Right lobe of liver (tissue), 6 donors: ENCODE measurements around the gene ADGRD1. TPM values are rescaled to one million over a fixed set of nuclear protein-coding genes. Genes with fewer than 3 reads are reported as not detected.

Experiments used
- ATAC-seq, 4 donors: fragments of 200-7000 bp; cut with Tn5 transposase; one replicate each; pipeline ENCODE4 v1.9.1; 2020; ENCODE audit warnings: mild to moderate bottlenecking in 4 of 4, moderate library complexity in 4 of 4
- DNase-seq, 3 donors: peaks; one replicate each; pipeline ENCODE4 v3.0.0-alpha.2; 2020
- H3K27ac ChIP-seq, 3 donors: fragments of 200-600 bp; one replicate each; pipeline ENCODE4 v1.8.0; 2022
- H3K27me3 ChIP-seq, 2 donors: fragments of 200-600 bp; one replicate each; pipeline ENCODE4 v1.8.0; 2022
- H3K36me3 ChIP-seq, 4 donors: fragments of 200-600 bp; sonication (generic) in 1 of 4; one replicate each; pipeline versions ENCODE4 v1.5.1 to v1.8.0; 2017 to 2022; ENCODE audit warnings: control low read depth in 1 of 4
- H3K4me1 ChIP-seq, 4 donors: fragments of 200-600 bp; sonication (generic) in 1 of 4; one replicate each; pipeline versions ENCODE4 v1.5.1 to v1.8.0; 2017 to 2022; ENCODE audit warnings: control low read depth in 1 of 4
- H3K4me3 ChIP-seq, 3 donors: fragments of 200-600 bp; one replicate each; pipeline ENCODE4 v1.8.0; 2022
- H3K9me3 ChIP-seq, 4 donors: fragments of 200-600 bp; sonication (generic) in 1 of 4; one replicate each; pipeline versions ENCODE4 v1.5.1 to v1.8.0; 2017 to 2022; ENCODE audit warnings: control low read depth in 1 of 4
- POLR2A ChIP-seq: fragments of 450-650 bp; IDR thresholded peaks from one replicate; pipeline ENCODE4 v1.6.1; 2017; ENCODE audit warnings: antibody characterized with exemption, mild to moderate bottlenecking
- WGBS: methylation state at CpG from one replicate; pipeline ENCODE4 v1.1.6; 2018; ENCODE audit warnings: low coverage, low lambda C conversion rate; ENCODE audit not compliant: insufficient coverage; ENCODE audit errors: missing lambda C conversion rate; 5-methylcytosine and 5-hydroxymethylcytosine counted together
- intact Hi-C, 2 donors: fragments of 100-400 bp; cut with DNase I; formaldehyde crosslinking; loops; one replicate each; pipeline versions ENCODE4 v1.11.2 to v1.14.1; 2022
- total RNA-seq, 6 experiments: library from RNA; depleted of rRNA in 2 of 6; stranded (reverse); fragments of >200 nt in 2 of 6; fragmentation: NEBNext Ultra II Directional in 3 of 6; extraction: Animal tissue kit (Norgen Biotek cat#: 25700) in 3 of 6; gene quantifications; one replicate each; pipeline versions ENCODE4 v1.1.0 to v1.2.4, GENCODE V29; 2016 to 2023
- TF ChIP-seq, protein P1 (sequence below), 4 donors: fragments of 200-600 bp in 3 of 4; fragments of 450-650 bp in 1 of 4; IDR thresholded peaks; one replicate each; pipeline versions ENCODE4 v1.5.1 to v1.8.0; 2016 to 2022; ENCODE audit warnings: antibody characterized with exemption in 4 of 4, mild to moderate bottlenecking in 2 of 4
- donor health status: DM: no; HTN: yes; CAD: no.
- donor health status: DM: no; HTN: no; CAD: no.
- donor health status: DM: no; HTN: no; CAD: no.
- donor health status: DM: no; HTN: yes; CAD: no.
- donor health status: DM: no; HTN: yes; CAD: no.

Gene ADGRD1
- total RNA-seq, 6 experiments from 2014 or later = 4.7 to 17.0 (median 10.9) TPM

DNA sequence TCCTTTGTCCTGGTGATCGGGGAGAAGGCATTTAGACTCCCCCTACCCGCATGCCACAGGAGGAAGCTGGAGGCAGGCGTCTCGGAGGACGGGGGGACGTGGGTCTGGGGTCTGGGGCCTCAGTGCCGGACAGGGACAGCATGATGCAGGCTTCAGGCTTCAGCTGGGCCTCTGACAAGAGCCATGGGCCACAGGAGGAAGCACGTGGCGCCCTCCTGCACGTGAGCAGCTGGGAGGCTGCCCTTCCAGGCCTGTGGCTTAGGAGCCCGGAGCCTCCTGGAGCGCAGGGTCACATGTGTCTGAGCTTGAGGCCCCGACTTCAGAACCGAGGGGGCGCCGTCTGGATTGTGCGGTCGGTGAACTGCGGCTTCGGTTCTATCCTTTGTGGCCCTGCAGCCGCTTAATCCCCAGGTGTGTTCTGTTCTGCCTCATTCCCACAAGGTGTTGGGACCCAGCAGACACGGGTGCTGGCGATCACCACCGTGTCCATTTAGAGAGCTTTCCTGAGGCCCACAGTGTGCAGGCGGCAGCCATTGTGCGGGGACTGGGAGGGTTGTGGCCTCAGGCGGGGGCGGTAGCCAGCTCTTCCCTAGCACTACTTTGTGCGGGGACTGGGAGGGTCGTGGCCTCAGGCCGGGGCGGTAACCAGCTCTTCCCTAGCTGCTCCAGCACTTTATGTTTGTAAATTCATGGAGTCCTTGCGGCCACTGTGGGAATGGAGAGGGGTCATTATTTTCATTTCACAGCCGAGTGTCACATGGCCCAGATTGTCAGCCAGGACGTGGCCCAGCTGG lies 150.2 kb downstream of the ADGRD1 start:
- no peak overlapping the region for H3K27ac ChIP-seq
- H3K9me3 ChIP-seq = no peaks in the 10 kb centered on the region
- H3K27me3 ChIP-seq = no peaks in the 10 kb centered on the region
- 82% methylated on average over 4 of the region's 35 CpGs for WGBS
- H3K36me3 ChIP-seq = no peaks in the 10 kb centered on the region
- H3K4me1 ChIP-seq = no peaks in the 10 kb centered on the region
- no peak overlapping the region for H3K4me3 ChIP-seq
- peak in 2 of 3 donors; percentile 28 to 51 for DNase-seq
- TF ChIP-seq POLR2A = no peak
- TF ChIP-seq, protein P1, sequence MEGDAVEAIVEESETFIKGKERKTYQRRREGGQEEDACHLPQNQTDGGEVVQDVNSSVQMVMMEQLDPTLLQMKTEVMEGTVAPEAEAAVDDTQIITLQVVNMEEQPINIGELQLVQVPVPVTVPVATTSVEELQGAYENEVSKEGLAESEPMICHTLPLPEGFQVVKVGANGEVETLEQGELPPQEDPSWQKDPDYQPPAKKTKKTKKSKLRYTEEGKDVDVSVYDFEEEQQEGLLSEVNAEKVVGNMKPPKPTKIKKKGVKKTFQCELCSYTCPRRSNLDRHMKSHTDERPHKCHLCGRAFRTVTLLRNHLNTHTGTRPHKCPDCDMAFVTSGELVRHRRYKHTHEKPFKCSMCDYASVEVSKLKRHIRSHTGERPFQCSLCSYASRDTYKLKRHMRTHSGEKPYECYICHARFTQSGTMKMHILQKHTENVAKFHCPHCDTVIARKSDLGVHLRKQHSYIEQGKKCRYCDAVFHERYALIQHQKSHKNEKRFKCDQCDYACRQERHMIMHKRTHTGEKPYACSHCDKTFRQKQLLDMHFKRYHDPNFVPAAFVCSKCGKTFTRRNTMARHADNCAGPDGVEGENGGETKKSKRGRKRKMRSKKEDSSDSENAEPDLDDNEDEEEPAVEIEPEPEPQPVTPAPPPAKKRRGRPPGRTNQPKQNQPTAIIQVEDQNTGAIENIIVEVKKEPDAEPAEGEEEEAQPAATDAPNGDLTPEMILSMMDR (IDR thresholded peaks at IDR 0.05) = no peak
- no peak for ATAC-seq
- intact Hi-C loops = no loop called here

DNA sequence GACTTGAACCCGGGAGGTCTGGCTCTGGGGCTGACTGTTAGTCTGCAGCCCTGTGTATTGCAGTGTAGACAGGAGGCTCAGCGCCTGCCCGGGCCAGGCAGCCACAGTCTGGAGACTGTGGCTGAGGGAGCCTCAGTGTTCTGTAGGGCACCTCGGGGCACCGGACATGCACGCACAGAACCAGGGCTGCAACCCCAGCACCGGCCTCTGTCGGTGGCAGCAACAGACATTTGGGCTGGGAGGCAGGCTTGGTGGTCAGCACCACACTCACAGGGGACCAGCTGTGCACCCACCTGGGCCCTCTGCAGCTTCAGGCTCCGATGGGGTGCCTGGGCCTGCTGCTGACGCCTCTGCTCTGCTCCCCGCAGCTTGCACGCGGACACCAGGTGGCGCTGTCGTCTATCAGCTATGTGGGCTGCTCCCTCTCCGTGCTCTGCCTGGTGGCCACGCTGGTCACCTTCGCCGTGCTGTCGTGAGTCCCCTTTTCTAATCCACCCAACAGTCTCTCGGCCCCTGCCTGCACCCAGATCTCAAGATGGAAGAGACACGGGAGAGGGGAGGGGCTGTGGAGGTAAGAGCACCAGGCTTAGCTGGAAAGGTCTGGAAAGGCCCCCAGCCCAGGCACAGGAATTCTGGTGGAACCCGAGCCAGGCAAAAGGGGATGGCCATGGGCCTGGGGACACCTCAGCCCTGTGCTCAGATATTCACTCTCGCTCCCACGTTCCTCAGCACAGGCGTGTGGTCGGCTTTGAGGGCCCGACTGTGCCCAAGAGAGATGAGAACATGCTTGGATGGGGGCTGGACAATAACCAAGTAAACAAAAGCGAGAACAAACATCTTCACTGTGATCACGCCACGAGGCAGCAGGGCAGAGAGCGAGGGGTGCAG lies 151.0 kb downstream of the ADGRD1 start:
- WGBS = 36% methylated on average over 17 of the region's 32 CpGs
- no peak for TF ChIP-seq POLR2A
- TF ChIP-seq, protein P1 (IDR thresholded peaks at IDR 0.05) = peak; percentile 71 to 88 (median 85)
- Histone ChIP-seq H3K27me3 (no peaks in the 10 kb centered on the region), H3K27ac (no peak overlapping the region), H3K4me3 (no peak overlapping the region), H3K36me3 (no peaks in the 10 kb centered on the region), H3K4me1 (no peaks in the 10 kb centered on the region), H3K9me3 (no peaks in the 10 kb centered on the region)
- intact Hi-C loops = no loop called here
- peak; percentile 84 to 96 (median 93) for ATAC-seq
- peak; percentile 81 to 86 (median 85) for DNase-seq

DNA sequence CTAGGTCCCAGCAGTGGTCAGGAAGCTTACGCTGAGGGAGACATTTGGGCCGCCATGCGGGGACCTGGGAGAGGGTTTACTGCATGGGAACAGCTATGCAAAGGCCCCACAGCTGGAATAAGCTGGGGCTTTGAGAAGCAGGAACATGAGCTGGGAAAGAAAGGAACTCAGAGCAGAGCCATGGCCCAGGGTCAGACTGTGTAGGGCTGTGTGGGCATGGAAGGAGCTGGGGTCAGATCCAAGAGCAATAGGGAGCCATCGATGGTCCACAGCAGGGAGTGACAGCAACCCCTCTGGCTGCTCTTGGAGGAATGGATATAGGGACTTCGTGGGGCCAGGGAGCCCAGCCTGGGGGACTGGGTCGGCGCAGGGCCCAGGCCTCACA lies 151.6 kb downstream of the ADGRD1 start:
- ATAC-seq = no peak
- TF ChIP-seq POLR2A = no peak
- TF ChIP-seq, protein P1 (IDR thresholded peaks at IDR 0.05) = no peak
- H3K36me3 ChIP-seq = no peaks in the 10 kb centered on the region
- no peaks in the 10 kb centered on the region for H3K4me1 ChIP-seq
- no peak overlapping the region for H3K27ac ChIP-seq
- DNase-seq = peak in 2 of 3 donors; percentile 28 to 36
- no peaks in the 10 kb centered on the region for H3K27me3 ChIP-seq
- no peaks in the 10 kb centered on the region for H3K9me3 ChIP-seq
- 96% methylated on average over 3 of the region's 7 CpGs for WGBS
- no peak overlapping the region for H3K4me3 ChIP-seq
- intact Hi-C loops = no loop called here

DNA sequence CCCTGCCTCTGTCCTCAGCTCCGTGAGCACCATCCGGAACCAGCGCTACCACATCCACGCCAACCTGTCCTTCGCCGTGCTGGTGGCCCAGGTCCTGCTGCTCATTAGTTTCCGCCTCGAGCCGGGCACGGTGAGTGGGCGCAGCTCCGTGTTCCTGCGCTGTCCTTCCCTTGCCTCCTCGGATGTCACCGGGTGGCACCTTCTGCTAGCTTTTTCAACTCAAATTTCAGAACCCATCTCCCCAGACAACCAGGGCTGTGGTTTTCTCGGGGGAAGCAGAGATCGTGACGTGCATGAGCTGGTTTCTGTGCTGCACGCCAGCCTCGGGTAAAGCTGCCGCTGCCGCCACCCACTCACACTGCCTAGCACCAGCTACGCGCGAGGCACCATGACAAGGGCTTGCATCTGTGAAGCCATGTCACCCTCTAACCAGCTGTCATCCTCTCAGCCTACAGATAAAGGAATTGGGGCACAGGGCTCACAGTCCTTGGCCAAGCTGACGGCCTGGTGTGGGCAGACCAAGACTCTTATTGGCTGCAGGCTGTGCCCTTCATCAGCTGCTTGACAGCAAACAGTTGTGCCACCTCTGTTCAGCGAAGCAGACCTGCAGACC lies 152.1 kb downstream of the ADGRD1 start:
- intact Hi-C loops = no loop called here
- Histone ChIP-seq H3K4me1 (no peaks in the 10 kb centered on the region), H3K9me3 (no peaks in the 10 kb centered on the region), H3K27me3 (no peaks in the 10 kb centered on the region), H3K4me3 (no peak overlapping the region), H3K27ac (no peak overlapping the region), H3K36me3 (no peaks in the 10 kb centered on the region)
- TF ChIP-seq, protein P1 (IDR thresholded peaks at IDR 0.05) = no peak
- TF ChIP-seq POLR2A = no peak
- ATAC-seq (no peak), DNase-seq (peak in 1 of 3 donors; percentile 40)
- WGBS = 83% methylated on average over 15 of the region's 27 CpGs
